ENCODE results near the gene ZNF692.

Gene ZNF692

GRCh38 chr1:248855580-248855979 lies 3.3 kb downstream of the ZNF692 start:
- Histone ChIP-seq H3K4me1 (peaks cover 6% of the 10 kb centered on the region), H3K79me2 (no peaks in the 10 kb centered on the region), H3K36me3 (ENCODE audit: control insufficient read depth, insufficient read depth, low read length) (no peaks in the 10 kb centered on the region), H3K27ac (no peak overlapping the region), H3K4me3 (ENCODE audit: low read depth, low read length) (no peak overlapping the region), H3K9ac (no peak overlapping the region), H3K9me3 (ENCODE audit: control insufficient read depth, low read length) (no peaks in the 10 kb centered on the region), H3K27me3 (ENCODE audit: control insufficient read depth, insufficient read depth, low read length) (no peaks in the 10 kb centered on the region), H3K4me2 (ENCODE audit: low read length) (no peak overlapping the region), H2AFZ (no peak overlapping the region)
- TF ChIP-seq CTCF (IDR thresholded peaks at IDR 0.05) = no peak

- Histone ChIP-seq H3K4me3 (ENCODE audit: low read depth, low read length) (no peak overlapping the region), H3K27me3 (ENCODE audit: control insufficient read depth, insufficient read depth, low read length) (no peaks in the 10 kb centered on the region), H3K9ac (no peak overlapping the region), H3K79me2 (no peaks in the 10 kb centered on the region), H3K36me3 (ENCODE audit: control insufficient read depth, insufficient read depth, low read length) (no peaks in the 10 kb centered on the region), H3K4me1 (peaks cover 6% of the 10 kb centered on the region), H3K9me3 (ENCODE audit: control insufficient read depth, low read length) (no peaks in the 10 kb centered on the region), H2AFZ (no peak overlapping the region), H3K4me2 (ENCODE audit: low read length) (no peak overlapping the region), H3K27ac (no peak overlapping the region)
- TF ChIP-seq CTCF (IDR thresholded peaks at IDR 0.05) = no peak
Observed at GRCh38 chr1:248853663-248854375, 5.1 kb downstream of the ZNF692 start.

GRCh38 chr1:248852481-248853405 lies 6.1 kb downstream of the ZNF692 start:
- TF ChIP-seq CTCF (IDR thresholded peaks at IDR 0.05) = no peak
- Histone ChIP-seq H3K9ac (no peak overlapping the region), H3K4me1 (peaks cover 5% of the 10 kb centered on the region), H3K4me2 (ENCODE audit: low read length) (no peak overlapping the region), H3K79me2 (no peaks in the 10 kb centered on the region), H3K27me3 (ENCODE audit: control insufficient read depth, insufficient read depth, low read length) (no peaks in the 10 kb centered on the region), H3K36me3 (ENCODE audit: control insufficient read depth, insufficient read depth, low read length) (no peaks in the 10 kb centered on the region), H3K27ac (no peak overlapping the region), H2AFZ (no peak overlapping the region), H3K9me3 (ENCODE audit: control insufficient read depth, low read length) (no peaks in the 10 kb centered on the region), H3K4me3 (ENCODE audit: low read depth, low read length) (no peak overlapping the region)

- no peaks in the 10 kb centered on the region for H3K36me3 ChIP-seq (ENCODE audit: control insufficient read depth, insufficient read depth, low read length)
Observed at GRCh38 chr1:248851390-248851789, 7.5 kb downstream of the ZNF692 start.

More at GRCh38 chr1:248851390-248851789, 7.5 kb downstream of the ZNF692 start:
- Histone ChIP-seq H3K79me2 (no peaks in the 10 kb centered on the region), H3K4me3 (ENCODE audit: low read depth, low read length) (no peak overlapping the region), H3K9me3 (ENCODE audit: control insufficient read depth, low read length) (no peaks in the 10 kb centered on the region), H3K27ac (no peak overlapping the region), H3K27me3 (ENCODE audit: control insufficient read depth, insufficient read depth, low read length) (no peaks in the 10 kb centered on the region), H3K9ac (no peak overlapping the region), H3K4me2 (ENCODE audit: low read length) (no peak overlapping the region), H2AFZ (no peak overlapping the region), H3K4me1 (no peaks in the 10 kb centered on the region)
- no peak for TF ChIP-seq CTCF (IDR thresholded peaks at IDR 0.05)

All from parathyroid adenoma (tissue), 2 donors.